GM12878 (cell line): ENCODE results near the gene MAP1S. TPM values are rescaled to one million over a fixed set of nuclear protein-coding genes. Genes with fewer than 3 reads are reported as not detected.

ENCODE experiments used
- ATAC-seq: fragments of 200-7000 bp; cut with Tn5 transposase; 3 replicates; pipeline ENCODE4 v1.9.1; 2020; ENCODE audit warnings: mild to moderate bottlenecking, moderate library complexity
- BruUV-seq: library from RNA; stranded (reverse); fragments of 400-500 nt; replicated peaks from 2 replicates; lab custom pipeline; 2021; lab: Mats Ljungman, UMichigan
- CTCF ChIA-PET: fragments of 300-600 bp; sonication (Branson Sonifier 250); formaldehyde crosslinking; extraction: SDS; loops from one replicate; lab custom pipeline; 2021; ENCODE audit warnings: inconsistent platforms; lab: Yijun Ruan, JAX
- POLR2A ChIA-PET: fragments of 350-600 bp; formaldehyde crosslinking; extraction: SDS; loops from one replicate; lab custom pipeline; 2021; ENCODE audit warnings: inconsistent platforms; lab: Charles Lee
- RAD21 ChIA-PET: fragments of 300-600 bp; sonication (Branson Sonifier 250); formaldehyde crosslinking; loops from one replicate; lab custom pipeline; 2023; ENCODE audit warnings: antibody characterized with exemption; ENCODE audit not compliant: unreplicated experiment; lab: Charles Lee
- SMC1A ChIA-PET: fragments of 300-600 bp; sonication (Branson Sonifier 250); formaldehyde crosslinking; loops from one replicate; lab custom pipeline; 2023; ENCODE audit not compliant: unreplicated experiment, uncharacterized antibody; lab: Charles Lee
- DNase-seq: peaks from one replicate; pipeline ENCODE4 v3.0.0-alpha.2; 2011; ENCODE audit warnings: low read depth, low spot score
- FAIRE-seq: peaks from 3 replicates; lab custom pipeline; 2011; peaks lifted over from hg19 to GRCh38; lab: Jason Lieb, UNC
- H2AFZ ChIP-seq: 2 replicates; pipeline ENCODE4 v1.6.0; 2011; ENCODE audit warnings: low read depth, low read length, control low read depth; ENCODE audit not compliant: control insufficient read depth
- H3K27ac ChIP-seq: 2 replicates; pipeline ENCODE4 v1.5.1; 2011; ENCODE audit warnings: control low read depth; ENCODE audit not compliant: control insufficient read depth, insufficient read depth
- H3K27me3 ChIP-seq, 2 experiments: replicated peaks in 1 of 2; 2 replicates each; pipeline versions ENCODE4 v1.6.0 to v1.6.1; 2011; ENCODE audit warnings: low read length in 1 of 2; ENCODE audit not compliant: control insufficient read depth in 2 of 2, insufficient read depth in 2 of 2
- H3K36me3 ChIP-seq, 2 experiments: 2 replicates each; pipeline ENCODE4 v1.5.1; 2011; ENCODE audit warnings: low read length in 1 of 2; ENCODE audit not compliant: control insufficient read depth in 2 of 2, insufficient read depth in 2 of 2
- H3K4me1 ChIP-seq: 2 replicates; pipeline ENCODE4 v1.6.1; 2011; ENCODE audit warnings: mild to moderate bottlenecking, low read length, moderate library complexity, mixed read lengths; ENCODE audit not compliant: control insufficient read depth, insufficient read depth
- H3K4me2 ChIP-seq: 2 replicates; pipeline ENCODE4 v1.6.0; 2011; ENCODE audit warnings: control low read depth; ENCODE audit not compliant: control insufficient read depth, insufficient read depth
- H3K4me3 ChIP-seq: fragments of 200-600 bp; sonication (generic); 2 replicates; pipeline ENCODE4 v1.5.1; 2016
- H3K79me2 ChIP-seq: 2 replicates; pipeline ENCODE4 v1.6.0; 2011; ENCODE audit warnings: low read length; ENCODE audit not compliant: control insufficient read depth, insufficient read depth
- H3K9ac ChIP-seq: 2 replicates; pipeline ENCODE4 v1.8.0; 2011; ENCODE audit warnings: low read length, control low read depth, mixed read lengths; ENCODE audit not compliant: control insufficient read depth, insufficient read depth
- H3K9me3 ChIP-seq: replicated peaks from 3 replicates; pipeline ENCODE4 v1.5.1; 2011; ENCODE audit warnings: mild to moderate bottlenecking, low read length; ENCODE audit not compliant: control insufficient read depth, insufficient read depth
- H4K20me1 ChIP-seq: 2 replicates; pipeline ENCODE4 v1.6.0; 2011; ENCODE audit not compliant: control insufficient read depth, insufficient read depth
- SREBF1 ChIP-seq: IDR thresholded peaks from 2 replicates; pipeline ENCODE4 v1.6.1; 2012; ENCODE audit warnings: mild to moderate bottlenecking, low read length
- ZBTB40 ChIP-seq: fragments of 450-650 bp; IDR thresholded peaks from 2 replicates; pipeline ENCODE4 v1.6.1; 2016; ENCODE audit warnings: mild to moderate bottlenecking, moderate library complexity, borderline replicate concordance
- WGBS: methylation state at CpG from one replicate; pipeline ENCODE4 v1.1.6; 2016; ENCODE audit warnings: low lambda C conversion rate; ENCODE audit not compliant: insufficient replicate concordance, insufficient coverage; ENCODE audit errors: missing lambda C conversion rate; 5-methylcytosine and 5-hydroxymethylcytosine counted together
- in situ Hi-C: fragments of 300-500 bp; cut with MboI; formaldehyde crosslinking; loops from 9 replicates; pipeline ENCODE4 v1.14.3; 2018; ENCODE audit warnings: mixed read lengths
- intact Hi-C: fragments of 100-400 bp; cut with micrococcal nuclease; formaldehyde crosslinking; loops from one replicate; pipeline ENCODE4 v1.14.2; 2022; ENCODE audit not compliant: unreplicated experiment
- polyA plus RNA-seq, 11 experiments: library from polyadenylated mRNA; depleted of rRNA in 4 of 11; unstranded in 6 of 11; stranded (reverse) in 5 of 11; fragments of >200 nt; fragmentation: Nextera tagmentation in 4 of 11; fragmentation: Illumina TruSeq in 1 of 11; extraction: Ambion mirVana in 4 of 11; extraction: Trizol in 1 of 11; gene quantifications; 1 replicate in 1 of 11; 2 replicates in 10 of 11; pipeline versions ENCODE4 v1.2.1 to v1.2.3, GENCODE V29; 2011 to 2016; ENCODE audit warnings: inconsistent platforms in 2 of 11, missing spikeins in 2 of 11, low read depth in 1 of 11
- total RNA-seq, 4 experiments: library from RNA; depleted of rRNA in 3 of 4; stranded (reverse); fragments of >200 nt in 3 of 4; fragmentation: Illumina TruSeq in 1 of 4; extraction: Trizol in 1 of 4; gene quantifications; 2 replicates each; pipeline versions ENCODE4 v1.2.1 to v1.2.3, GENCODE V29; 2013 to 2021

The MAP1S gene
- total and polyA plus RNA-seq, 10 of the 15 experiments (the other 5 are each of a cell fraction or from before 2014, with no cell fraction given), result 2.1 to 63.9 (median 15.0) TPM

DNA sequence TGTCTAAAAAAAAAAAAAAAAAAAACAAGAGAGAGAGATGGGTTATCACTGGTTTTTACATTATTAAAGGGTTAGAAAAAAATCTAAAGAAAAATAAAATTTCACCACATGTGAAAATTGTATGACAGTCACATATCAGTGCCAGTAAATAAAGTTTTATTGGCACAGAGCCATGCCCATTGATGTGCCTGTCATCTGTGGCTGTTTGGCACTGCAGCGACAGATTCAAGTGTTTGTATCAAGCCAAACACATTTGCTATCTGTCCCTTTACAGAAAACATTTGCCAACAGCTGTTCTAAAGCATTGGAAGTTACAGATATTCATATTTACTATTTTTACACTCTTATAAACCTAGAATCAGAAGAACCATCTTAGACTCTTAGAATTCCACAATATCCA is 48.3 kb downstream of the MAP1S start:
- WGBS, result 96% methylated on average over 1 of the region's 1 CpG
- in situ Hi-C loops (no loop called here), intact Hi-C loops (no loop called here)
- Histone ChIP-seq H3K9me3 (no peaks in the 10 kb centered on the region), H3K36me3 (peaks cover 16 to 18% of the 10 kb centered on the region in 2 experiments), H3K79me2 (no peaks in the 10 kb centered on the region), H2AFZ (no peak overlapping the region), H4K20me1 (no peaks in the 10 kb centered on the region), H3K27me3 (no peaks in the 10 kb centered on the region), H3K9ac (no peak overlapping the region), H3K27ac (no peak overlapping the region), H3K4me3 (no peak overlapping the region), H3K4me1 (no peaks in the 10 kb centered on the region), H3K4me2 (no peak overlapping the region)
- ChIA-PET SMC1A (interaction anchor here (1.3 to 4.1 kb wide), 6 partner anchors 12 to 66 kb away, joined by 3 to 40 read pairs (median 8); no protein-coding TSS in a partner anchor), RAD21 (interaction anchor here (1.4 to 3.0 kb wide), 6 partner anchors 16 to 161 kb away, joined by 4 to 31 read pairs (median 7); partner anchors contain the start of gene FCHO1), CTCF (interaction anchor here (0.9 to 8.0 kb wide), 10 partner anchors 11 to 145 kb away, joined by 3 to 108 read pairs (median 6); partner anchors contain the start of genes FCHO1 and UNC13A), POLR2A (interaction anchor here (0.9 to 1.2 kb wide), 2 partner anchors 9 to 13 kb away, joined by 3 read pairs; no protein-coding TSS in a partner anchor)
- ATAC-seq (no peak), DNase-seq (no peak), FAIRE-seq (peak; percentile 44)
- no TSS peak for BruUV-seq
- TF ChIP-seq SREBF1 (no peak), ZBTB40 (peak; percentile 43; the same call in 1 of the 2 replicates)
